ENCODE results near the gene SLC6A2.

DNA sequence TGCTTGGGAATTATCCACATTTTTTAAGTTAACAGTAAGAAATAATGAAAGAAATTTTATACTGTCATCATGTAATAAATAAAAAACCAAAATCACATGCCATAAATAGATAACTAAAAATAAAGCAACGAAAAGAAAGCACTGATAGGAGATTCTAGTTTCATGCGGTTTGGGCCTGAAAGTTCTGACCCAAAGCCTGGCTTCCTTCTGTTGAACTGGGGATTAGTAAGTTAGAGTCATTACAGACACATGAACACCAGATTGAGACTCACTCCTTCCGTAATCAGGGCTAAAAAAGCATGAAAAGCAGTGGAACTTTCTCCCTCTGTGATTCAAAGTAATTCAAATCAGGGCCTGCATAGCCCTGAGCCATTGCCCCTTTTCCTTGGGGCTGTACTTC lies 13.2 kb upstream of the SLC6A2 start:
- TF ChIP-seq, protein P1, sequence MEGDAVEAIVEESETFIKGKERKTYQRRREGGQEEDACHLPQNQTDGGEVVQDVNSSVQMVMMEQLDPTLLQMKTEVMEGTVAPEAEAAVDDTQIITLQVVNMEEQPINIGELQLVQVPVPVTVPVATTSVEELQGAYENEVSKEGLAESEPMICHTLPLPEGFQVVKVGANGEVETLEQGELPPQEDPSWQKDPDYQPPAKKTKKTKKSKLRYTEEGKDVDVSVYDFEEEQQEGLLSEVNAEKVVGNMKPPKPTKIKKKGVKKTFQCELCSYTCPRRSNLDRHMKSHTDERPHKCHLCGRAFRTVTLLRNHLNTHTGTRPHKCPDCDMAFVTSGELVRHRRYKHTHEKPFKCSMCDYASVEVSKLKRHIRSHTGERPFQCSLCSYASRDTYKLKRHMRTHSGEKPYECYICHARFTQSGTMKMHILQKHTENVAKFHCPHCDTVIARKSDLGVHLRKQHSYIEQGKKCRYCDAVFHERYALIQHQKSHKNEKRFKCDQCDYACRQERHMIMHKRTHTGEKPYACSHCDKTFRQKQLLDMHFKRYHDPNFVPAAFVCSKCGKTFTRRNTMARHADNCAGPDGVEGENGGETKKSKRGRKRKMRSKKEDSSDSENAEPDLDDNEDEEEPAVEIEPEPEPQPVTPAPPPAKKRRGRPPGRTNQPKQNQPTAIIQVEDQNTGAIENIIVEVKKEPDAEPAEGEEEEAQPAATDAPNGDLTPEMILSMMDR (IDR thresholded peaks at IDR 0.05): no peak
- no peak for TF ChIP-seq POLR2A (IDR thresholded peaks at IDR 0.05)

Measured in thyroid gland (tissue), 4 donors.